PC-9 (cell line): ENCODE results near the gene ALG12. TPM values are rescaled to one million over a fixed set of nuclear protein-coding genes. Genes with fewer than 3 reads are reported as not detected.

Experiments used
- BruUV-seq: library from RNA; stranded (reverse); fragments of 400-500 nt; replicated peaks from 2 replicates; lab custom pipeline; 2021; lab: Mats Ljungman, UMichigan
- CTCF ChIA-PET: fragments of 300-600 bp; sonication (Branson Sonifier 250); formaldehyde crosslinking; loops from one replicate; lab custom pipeline; 2022; ENCODE audit warnings: antibody characterized with exemption; lab: Charles Lee
- POLR2A ChIA-PET: fragments of 300-600 bp; sonication (Branson Sonifier 250); formaldehyde crosslinking; loops from one replicate; lab custom pipeline; 2022; ENCODE audit warnings: antibody characterized with exemption; ENCODE audit not compliant: unreplicated experiment; lab: Charles Lee
- DNase-seq, 2 experiments: peaks; one replicate each; pipeline versions ENCODE4 v3.0.0 to v3.0.0-alpha.2; 2015 to 2022; ENCODE audit warnings: mixed read lengths in 1 of 2
- H2AFZ ChIP-seq: fragments of 200-600 bp; sonication (generic); 2 replicates; pipeline ENCODE4 v1.8.1; 2017; ENCODE audit warnings: antibody characterized with exemption
- H3F3A ChIP-seq: fragments of 200-600 bp; sonication (generic); 2 replicates; pipeline ENCODE4 v1.8.1; 2017; ENCODE audit warnings: antibody characterized with exemption, mild to moderate bottlenecking, low read depth; ENCODE audit not compliant: insufficient read depth
- H3K27ac ChIP-seq: fragments of 200-600 bp; sonication (generic); 2 replicates; pipeline ENCODE4 v1.6.1; 2016; ENCODE audit warnings: mixed run types
- H3K27me3 ChIP-seq: fragments of 200-600 bp; sonication (generic); 2 replicates; pipeline ENCODE4 v1.6.1; 2016; ENCODE audit warnings: low read depth, mixed run types; ENCODE audit not compliant: insufficient read depth
- H3K36me3 ChIP-seq: fragments of 200-600 bp; sonication (generic); 2 replicates; pipeline ENCODE4 v1.6.1; 2016; ENCODE audit warnings: low read depth, mixed run types
- H3K4me1 ChIP-seq: fragments of 200-600 bp; sonication (generic); replicated peaks from 2 replicates; pipeline ENCODE4 v1.6.1; 2016; ENCODE audit warnings: mixed run types; ENCODE audit not compliant: insufficient read depth
- H3K4me2 ChIP-seq: fragments of 200-600 bp; sonication (generic); 2 replicates; pipeline ENCODE4 v1.6.1; 2017; ENCODE audit warnings: mixed run types
- H3K4me3 ChIP-seq: fragments of 200-600 bp; sonication (generic); 2 replicates; pipeline ENCODE4 v1.6.1; 2016; ENCODE audit warnings: mixed run types
- H3K79me2 ChIP-seq: fragments of 200-600 bp; sonication (generic); 2 replicates; pipeline ENCODE4 v1.6.1; 2017; ENCODE audit warnings: low read depth, mixed run types
- H3K9me2 ChIP-seq: fragments of 200-600 bp; sonication (generic); 2 replicates; pipeline ENCODE4 v1.8.1; 2017; ENCODE audit warnings: mild to moderate bottlenecking; ENCODE audit not compliant: insufficient read depth
- H3K9me3 ChIP-seq: fragments of 200-600 bp; sonication (generic); 2 replicates; pipeline ENCODE4 v1.8.1; 2016; ENCODE audit warnings: low read depth; ENCODE audit not compliant: insufficient read depth
- H4K20me1 ChIP-seq: fragments of 200-600 bp; sonication (generic); 2 replicates; pipeline ENCODE4 v1.8.1; 2017; ENCODE audit not compliant: insufficient read depth
- CTCF ChIP-seq: fragments of 200-600 bp; sonication (generic); conservative IDR thresholded peaks from 2 replicates; pipeline ENCODE4 v1.6.1; 2017; ENCODE audit warnings: mixed run types, antibody characterized with exemption, mild to moderate bottlenecking, moderate library complexity
- EZH2 ChIP-seq: fragments of 200-600 bp; sonication (generic); IDR thresholded peaks from 2 replicates; pipeline ENCODE4 v1.8.0; 2017; ENCODE audit warnings: antibody characterized with exemption, low read depth
- intact Hi-C: fragments of 100-400 bp; cut with micrococcal nuclease; formaldehyde crosslinking; loops from one replicate; pipeline ENCODE4 v1.10.0; 2022; ENCODE audit not compliant: unreplicated experiment
- total RNA-seq: library from RNA; stranded (reverse); gene quantifications from 2 replicates; pipeline ENCODE4 v1.2.3, GENCODE V29; 2021

The ALG12 gene
- total RNA-seq, 1 experiment from 2014 or later: 16.8 TPM

GRCh38 chr22:49927483-49928184 is 9.4 kb upstream of the ALG12 start:
- Histone ChIP-seq H2AFZ (no peak overlapping the region), H3K4me2 (no peak overlapping the region), H3F3A (peaks cover 37% of the 10 kb centered on the region), H3K9me2 (no peaks in the 10 kb centered on the region), H3K9me3 (no peaks in the 10 kb centered on the region), H4K20me1 (no peaks in the 10 kb centered on the region; the same call in 1 of the 2 replicates), H3K4me1 (peaks cover 8% of the 10 kb centered on the region; the same call in 1 of the 2 replicates), H3K79me2 (no peaks in the 10 kb centered on the region), H3K36me3 (no peaks in the 10 kb centered on the region), H3K27ac (no peak overlapping the region), H3K4me3 (no peak overlapping the region), H3K27me3 (no peaks in the 10 kb centered on the region; the same call in 1 of the 2 replicates)
- intact Hi-C loops: loop anchor here (5.0 kb wide), 1 partner anchor 275 kb away; the partner anchor contains the start of gene SELENOO
- BruUV-seq: no TSS peak
- ChIA-PET POLR2A (no interaction called here), CTCF (interaction anchor here (0.6 to 0.7 kb wide), 3 partner anchors 12 to 323 kb away, joined by 3 to 12 read pairs (median 3); no protein-coding TSS in a partner anchor)
- DNase-seq: no peak
- TF ChIP-seq EZH2 (no peak), CTCF (no peak)

- Histone ChIP-seq H3K9me3 (no peaks in the 10 kb centered on the region), H3F3A (peaks cover 34% of the 10 kb centered on the region), H3K9me2 (no peaks in the 10 kb centered on the region), H3K27me3 (no peaks in the 10 kb centered on the region; the same call in 1 of the 2 replicates), H2AFZ (no peak overlapping the region), H3K79me2 (no peaks in the 10 kb centered on the region), H3K4me2 (no peak overlapping the region), H3K36me3 (no peaks in the 10 kb centered on the region), H4K20me1 (no peaks in the 10 kb centered on the region; the same call in 1 of the 2 replicates), H3K4me1 (peaks cover 8% of the 10 kb centered on the region; the same call in 1 of the 2 replicates), H3K27ac (no peak overlapping the region), H3K4me3 (no peak overlapping the region)
- CTCF ChIA-PET: interaction anchor here (0.6 to 0.7 kb wide), 2 partner anchors 11 to 323 kb away, joined by 3 to 12 read pairs; no protein-coding TSS in a partner anchor
- no peak for DNase-seq
- BruUV-seq: no TSS peak
- POLR2A ChIA-PET: no interaction called here
- intact Hi-C loops: loop anchor here (5.0 kb wide), 1 partner anchor 275 kb away; the partner anchor contains the start of gene SELENOO
- no peak for TF ChIP-seq CTCF
- no peak for TF ChIP-seq EZH2
Measured at GRCh38 chr22:49926916-49927315, 8.7 kb upstream of the ALG12 start.

- Histone ChIP-seq H3K79me2 (no peaks in the 10 kb centered on the region), H3F3A (peaks cover 23% of the 10 kb centered on the region), H3K4me1 (no peaks in the 10 kb centered on the region), H3K9me3 (no peaks in the 10 kb centered on the region), H3K4me2 (no peak overlapping the region), H3K27me3 (no peaks in the 10 kb centered on the region; the same call in 1 of the 2 replicates), H3K4me3 (no peak overlapping the region), H4K20me1 (no peaks in the 10 kb centered on the region; the same call in 1 of the 2 replicates), H3K36me3 (no peaks in the 10 kb centered on the region), H3K27ac (no peak overlapping the region), H2AFZ (no peak overlapping the region), H3K9me2 (no peaks in the 10 kb centered on the region)
- no TSS peak for BruUV-seq
- ChIA-PET CTCF (no interaction called here), POLR2A (no interaction called here)
- intact Hi-C loops: loop anchor here (5.0 kb wide), 1 partner anchor 277 kb away; the partner anchor contains the start of gene SELENOO
- TF ChIP-seq EZH2 (no peak), CTCF (no peak)
- DNase-seq: no peak
Measured at GRCh38 chr22:49925525-49926128, 7.4 kb upstream of the ALG12 start.
